Psoas muscle (tissue), 8 donors: ENCODE results near the gene ZNF366. TPM values are rescaled to one million over a fixed set of nuclear protein-coding genes. Genes with fewer than 3 reads are reported as not detected.
A peak's percentile ranks its signal among the peaks of the same experiment; 100 is the strongest.

Source experiments
- ATAC-seq, 4 donors: fragments of 200-7000 bp; cut with Tn5 transposase; one replicate each; pipeline ENCODE4 v1.9.1; 2020; ENCODE audit warnings: moderate library complexity in 3 of 4, mild to moderate bottlenecking in 2 of 4
- DNase-seq, 2 donors: peaks; one replicate each; pipeline ENCODE4 v3.0.0-alpha.2; 2020
- H3K27ac ChIP-seq: fragments of 200-600 bp; one replicate; pipeline ENCODE4 v1.8.0; 2022
- H3K27me3 ChIP-seq, 3 donors: fragments of 200-600 bp in 1 of 3; one replicate each; pipeline versions ENCODE4 v1.6.1 to v1.8.0; 2013 to 2022; ENCODE audit warnings: low read length in 2 of 3, mild to moderate bottlenecking in 2 of 3, moderate library complexity in 1 of 3; ENCODE audit not compliant: insufficient read depth in 3 of 3
- H3K36me3 ChIP-seq, 2 donors: fragments of 200-600 bp in 1 of 2; one replicate each; pipeline versions ENCODE4 v1.6.1 to v1.8.0; 2013 to 2022; ENCODE audit warnings: low read depth in 1 of 2, mild to moderate bottlenecking in 1 of 2, moderate library complexity in 1 of 2; ENCODE audit not compliant: insufficient read depth in 1 of 2
- H3K4me1 ChIP-seq: fragments of 200-600 bp; one replicate; pipeline ENCODE4 v1.8.0; 2022
- H3K4me3 ChIP-seq: fragments of 200-600 bp; one replicate; pipeline ENCODE4 v1.8.0; 2022; ENCODE audit warnings: mild to moderate bottlenecking
- H3K9me3 ChIP-seq: fragments of 200-600 bp; one replicate; pipeline ENCODE4 v1.8.0; 2022
- WGBS, 3 donors: extraction: QIAGEN DNeasy Blood & Tissue Kit; methylation state at CpG; one replicate each; pipeline versions ENCODE4 v1.1.6 to v1.1.7; 2013; 5-methylcytosine and 5-hydroxymethylcytosine counted together
- intact Hi-C, 2 donors: fragments of 100-400 bp; cut with DNase I; formaldehyde crosslinking; loops; one replicate each; pipeline versions ENCODE4 v1.11.0 to v1.14.2; 2022
- polyA plus RNA-seq, 3 donors: library from polyadenylated mRNA; stranded (reverse); fragments of 200-250 nt; gene quantifications; one replicate each; pipeline ENCODE4 v1.2.3, GENCODE V29; 2013
- total RNA-seq, 4 donors: library from RNA; stranded (reverse); fragmentation: NEBNext Ultra II Directional in 2 of 4; extraction: Animal tissue kit (Norgen Biotek cat#: 25700) in 2 of 4; gene quantifications; one replicate each; pipeline versions ENCODE4 v1.2.1 to v1.2.4, GENCODE V29; 2021 to 2023
- TF ChIP-seq, protein P1 (sequence below): fragments of 200-600 bp; IDR thresholded peaks from one replicate; pipeline ENCODE4 v1.8.0; 2022; ENCODE audit warnings: antibody characterized with exemption
- donor health status: healthy with polysubstance abuse.
- donor health status: DM: no; HTN: no; CAD: no; lungs with moderate emphysema.
- donor health status: Bipolar disorder and iron deficiency.
- donor health status: healthy.
- donor health status: DM: yes; HTN: yes; CAD: no.
- donor health status: DM: no; HTN: no; CAD: no.
- donor health status: DM: no; HTN: no; CAD: no.
- donor health status: DM: yes; HTN: yes; CAD: no.

The ZNF366 gene
- total and polyA plus RNA-seq, 7 donors, result 1.2 to 6.6 (median 3.4) TPM

DNA sequence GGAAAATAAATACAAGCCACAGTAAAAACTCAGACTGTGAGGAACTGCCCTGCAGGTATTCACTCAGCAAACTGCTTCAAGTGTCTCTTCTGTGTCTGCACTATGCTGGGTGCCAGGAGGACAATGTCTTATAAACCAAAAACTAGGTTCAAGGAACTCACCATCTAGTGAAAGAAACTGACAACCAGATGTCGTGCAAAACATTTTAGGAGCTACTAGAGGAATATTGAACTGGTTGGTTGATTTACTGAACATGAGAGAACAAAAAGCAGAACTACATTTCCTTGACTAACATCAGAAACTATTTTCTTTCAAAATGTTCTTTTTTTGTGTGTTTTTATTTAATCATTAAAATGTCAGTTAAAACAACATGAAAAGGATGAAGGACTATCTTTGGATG, 35.2 kb downstream of the ZNF366 start:
- H3K9me3 ChIP-seq, result no peaks in the 10 kb centered on the region
- H3K4me3 ChIP-seq, result no peak overlapping the region
- ATAC-seq (no peak), DNase-seq (no peak)
- no peaks in the 10 kb centered on the region for H3K36me3 ChIP-seq
- peaks cover 16% of the 10 kb centered on the region for H3K4me1 ChIP-seq
- H3K27me3 ChIP-seq, result no peaks in the 10 kb centered on the region
- TF ChIP-seq, protein P1, sequence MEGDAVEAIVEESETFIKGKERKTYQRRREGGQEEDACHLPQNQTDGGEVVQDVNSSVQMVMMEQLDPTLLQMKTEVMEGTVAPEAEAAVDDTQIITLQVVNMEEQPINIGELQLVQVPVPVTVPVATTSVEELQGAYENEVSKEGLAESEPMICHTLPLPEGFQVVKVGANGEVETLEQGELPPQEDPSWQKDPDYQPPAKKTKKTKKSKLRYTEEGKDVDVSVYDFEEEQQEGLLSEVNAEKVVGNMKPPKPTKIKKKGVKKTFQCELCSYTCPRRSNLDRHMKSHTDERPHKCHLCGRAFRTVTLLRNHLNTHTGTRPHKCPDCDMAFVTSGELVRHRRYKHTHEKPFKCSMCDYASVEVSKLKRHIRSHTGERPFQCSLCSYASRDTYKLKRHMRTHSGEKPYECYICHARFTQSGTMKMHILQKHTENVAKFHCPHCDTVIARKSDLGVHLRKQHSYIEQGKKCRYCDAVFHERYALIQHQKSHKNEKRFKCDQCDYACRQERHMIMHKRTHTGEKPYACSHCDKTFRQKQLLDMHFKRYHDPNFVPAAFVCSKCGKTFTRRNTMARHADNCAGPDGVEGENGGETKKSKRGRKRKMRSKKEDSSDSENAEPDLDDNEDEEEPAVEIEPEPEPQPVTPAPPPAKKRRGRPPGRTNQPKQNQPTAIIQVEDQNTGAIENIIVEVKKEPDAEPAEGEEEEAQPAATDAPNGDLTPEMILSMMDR, result no peak
- no peak overlapping the region for H3K27ac ChIP-seq
- intact Hi-C loops, result no loop called here
- WGBS, 3 donors, result 76 to 87% (median 79%) methylated on average over 1 of the region's 1 CpG

DNA sequence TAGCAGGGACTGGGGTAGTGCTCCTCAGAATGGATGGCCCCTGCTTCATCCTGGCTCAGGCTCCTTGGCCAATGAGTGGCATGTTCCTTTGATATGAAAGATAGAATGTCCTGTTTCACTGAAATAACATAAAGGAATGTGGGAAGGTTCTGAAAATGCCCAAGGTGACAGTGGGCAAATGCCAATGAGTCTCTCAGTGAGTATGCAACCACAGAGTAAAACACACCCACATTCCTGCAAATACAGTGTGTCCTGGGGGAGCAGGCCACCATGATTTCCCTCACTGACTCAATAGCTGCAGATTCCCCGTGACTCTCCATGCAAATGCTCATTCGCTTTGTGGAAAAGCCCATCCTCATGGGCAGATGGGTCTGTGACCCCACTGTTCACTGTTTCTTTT, 36.4 kb downstream of the ZNF366 start:
- H3K4me1 ChIP-seq, result peaks cover 25% of the 10 kb centered on the region
- WGBS, 3 donors, result 97 to 100% (median 99%) methylated on average over 2 of the region's 2 CpGs
- no peaks in the 10 kb centered on the region for H3K27me3 ChIP-seq

DNA sequence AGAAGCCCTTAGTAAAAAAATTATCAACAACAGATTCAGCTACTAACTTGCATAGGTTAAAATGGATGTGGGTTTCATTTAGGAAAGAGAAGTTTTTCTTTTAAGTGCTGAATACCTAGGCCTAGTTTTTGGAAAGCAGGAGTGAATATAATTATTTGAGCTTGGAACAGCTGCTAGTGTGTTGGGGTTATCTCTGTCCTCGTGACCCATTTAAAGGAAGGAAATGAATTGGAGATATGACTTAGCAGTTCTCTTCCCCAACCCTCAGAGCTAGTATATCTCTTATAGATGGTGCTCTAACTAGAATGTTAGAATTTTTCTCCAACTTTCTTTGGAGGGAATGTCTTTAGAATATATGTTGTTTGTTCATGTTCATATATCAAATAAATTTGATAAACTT, 38.6 kb downstream of the ZNF366 start:
- Histone ChIP-seq H3K36me3 (no peaks in the 10 kb centered on the region), H3K27me3 (no peaks in the 10 kb centered on the region), H3K27ac (peak overlapping the region; percentile 53), H3K4me3 (no peak overlapping the region), H3K4me1 (peaks cover 48% of the 10 kb centered on the region), H3K9me3 (no peaks in the 10 kb centered on the region)
- DNase-seq (no peak), ATAC-seq (no peak)
- WGBS, 3 donors, result 8 to 30% (median 11%) methylated on average over 1 of the region's 1 CpG
- TF ChIP-seq, protein P1, result no peak
- intact Hi-C loops, result loop anchor here in 1 of 2 donors (5.0 kb wide), 1 partner anchor 39 kb away; the partner anchor contains the start of gene ZNF366

More for the DNA sequence above, 36.4 kb downstream of the ZNF366 start:
- no peak overlapping the region for H3K4me3 ChIP-seq
- intact Hi-C loops, result no loop called here
- ATAC-seq, result no peak
- H3K36me3 ChIP-seq, result no peaks in the 10 kb centered on the region
- TF ChIP-seq, protein P1, result no peak
- no peak for DNase-seq
- H3K9me3 ChIP-seq, result no peaks in the 10 kb centered on the region
- no peak overlapping the region for H3K27ac ChIP-seq

DNA sequence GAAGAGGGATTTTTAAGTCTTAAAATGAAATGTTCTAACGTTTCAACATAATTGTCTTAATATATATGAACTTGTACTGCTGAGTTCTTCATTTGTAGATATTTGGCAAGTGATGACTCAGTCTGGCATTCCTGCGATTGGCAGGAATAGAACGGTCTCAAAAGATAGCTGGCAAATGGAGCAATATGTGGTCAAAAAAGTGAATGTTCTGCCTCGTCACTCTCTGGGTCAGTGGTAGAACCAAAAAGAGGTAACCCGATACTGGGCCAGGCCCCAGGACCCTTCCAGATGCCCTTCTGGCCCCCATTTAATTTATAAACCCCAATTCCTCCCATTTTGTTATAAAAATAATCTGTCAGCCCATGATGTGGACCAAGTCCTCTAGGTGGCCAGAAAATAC, 39.2 kb downstream of the ZNF366 start:
- Histone ChIP-seq H3K9me3 (no peaks in the 10 kb centered on the region), H3K4me3 (no peak overlapping the region), H3K27ac (peak overlapping the region; percentile 53), H3K4me1 (peaks cover 51% of the 10 kb centered on the region), H3K27me3 (no peaks in the 10 kb centered on the region), H3K36me3 (no peaks in the 10 kb centered on the region)
- 35 to 69% (median 36%) methylated on average over 5 of the region's 5 CpGs for WGBS, 3 donors
- intact Hi-C loops, result loop anchor here in 1 of 2 donors (5.0 kb wide), 1 partner anchor 39 kb away; the partner anchor contains the start of gene ZNF366
- ATAC-seq (no peak), DNase-seq (no peak)
- TF ChIP-seq, protein P1, result no peak

DNA sequence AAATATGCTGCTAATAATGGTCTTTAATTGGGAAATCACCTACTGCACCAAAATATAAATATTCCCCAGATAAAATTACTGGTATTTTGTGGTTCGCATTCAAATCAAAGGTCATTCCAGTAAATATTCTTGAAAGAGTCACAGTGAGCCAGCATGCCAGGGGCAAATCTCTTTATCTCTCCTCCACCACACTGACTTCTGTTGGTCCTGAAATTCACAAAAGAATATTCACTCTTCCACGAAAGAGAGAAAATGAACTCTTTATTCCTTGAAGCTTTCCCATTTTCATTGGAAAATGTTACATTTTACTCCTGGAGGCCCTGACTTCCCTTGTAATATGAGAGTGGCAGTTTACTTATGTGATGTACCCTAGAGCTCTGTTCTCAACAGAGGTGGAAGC, 39.7 kb downstream of the ZNF366 start:
- TF ChIP-seq, protein P1, result no peak
- intact Hi-C loops, result loop anchor here in 1 of 2 donors (5.0 kb wide), 1 partner anchor 40 kb away; the partner anchor contains the start of gene ZNF366
- DNase-seq, result no peak
- H3K4me3 ChIP-seq, result no peak overlapping the region
- peak overlapping the region; percentile 53 for H3K27ac ChIP-seq
- WGBS, 3 donors, result 69 to 87% (median 71%) methylated on average over 2 of the region's 2 CpGs
- ATAC-seq, result no peak
- H3K27me3 ChIP-seq, result no peaks in the 10 kb centered on the region
- no peaks in the 10 kb centered on the region for H3K36me3 ChIP-seq
- peaks cover 51% of the 10 kb centered on the region for H3K4me1 ChIP-seq
- no peaks in the 10 kb centered on the region for H3K9me3 ChIP-seq
